ENCODE data around the gene CDY1.
"Not testable (repeated sequence)": the region's sequence is repeated elsewhere in the genome, so short reads cannot be mapped to it uniquely, and the experiment has no call there.

DNA sequence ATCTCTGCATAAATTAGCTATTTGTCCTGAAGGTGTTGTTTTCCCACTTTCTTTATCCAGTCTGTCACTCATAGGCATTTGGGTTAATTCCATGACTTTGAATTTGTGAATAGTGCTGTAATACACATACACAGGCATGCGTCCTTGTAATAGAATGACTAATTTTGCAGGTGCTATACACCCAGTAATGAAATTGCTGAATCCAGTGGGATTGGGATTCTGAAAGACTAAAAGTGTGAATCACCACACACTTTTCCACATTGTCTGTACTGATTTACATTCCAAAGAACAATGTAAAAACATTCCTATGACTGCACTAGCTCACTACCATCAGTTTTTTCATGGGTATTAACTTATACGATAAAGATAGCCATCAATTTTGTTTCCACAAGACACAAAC is 28.6 kb upstream of the CDY1 start:
- TF ChIP-seq EZH2 (IDR thresholded peaks at IDR 0.05; ENCODE audit: borderline replicate concordance); CTCF (IDR thresholded peaks at IDR 0.05; ENCODE audit: poor library complexity): not testable (repeated sequence)

Data from hepatocyte (in vitro differentiated cells).